Hepatocyte (in vitro differentiated cells): ENCODE results near the gene GHDC.

ENCODE experiments used
- EZH2 ChIP-seq: fragments of 200-600 bp; sonication (generic); IDR thresholded peaks from 2 replicates; pipeline ENCODE4 v1.6.1; 2016; ENCODE audit warnings: antibody characterized with exemption, mild to moderate bottlenecking, borderline replicate concordance
- EZH2phosphoT487 ChIP-seq: fragments of 200-600 bp; sonication (generic); IDR thresholded peaks from one replicate; pipeline ENCODE4 v1.6.1; 2018; ENCODE audit warnings: antibody characterized with exemption, mild to moderate bottlenecking, low read depth, moderate library complexity; ENCODE audit not compliant: unreplicated experiment, severe bottlenecking
- TF ChIP-seq, protein P1 (sequence below): fragments of 200-600 bp; sonication (generic); IDR thresholded peaks from 2 replicates; pipeline ENCODE4 v1.5.1; 2016; ENCODE audit warnings: antibody characterized with exemption, mild to moderate bottlenecking; ENCODE audit not compliant: poor library complexity

DNA sequence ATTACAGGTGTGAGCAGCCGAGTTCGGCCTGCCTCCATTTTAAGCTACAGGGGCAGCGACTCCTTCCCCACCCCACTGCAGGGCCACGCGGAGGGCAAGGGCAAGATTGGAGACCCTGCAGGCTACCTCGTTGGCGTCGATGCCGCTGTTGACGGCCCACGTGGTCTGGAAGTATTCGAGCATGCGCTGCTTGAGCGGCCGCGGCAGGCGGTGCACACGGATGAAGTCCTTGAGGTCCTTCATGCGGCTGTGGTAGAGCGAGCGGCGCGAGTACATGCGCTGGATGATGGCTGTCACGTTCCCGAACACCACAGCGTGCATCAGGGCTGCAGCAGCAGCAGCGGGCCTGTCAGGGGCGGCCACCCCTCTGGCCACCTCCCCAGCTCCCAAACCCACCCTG lies 24.9 kb downstream of the GHDC start:
- TF ChIP-seq, protein P1, sequence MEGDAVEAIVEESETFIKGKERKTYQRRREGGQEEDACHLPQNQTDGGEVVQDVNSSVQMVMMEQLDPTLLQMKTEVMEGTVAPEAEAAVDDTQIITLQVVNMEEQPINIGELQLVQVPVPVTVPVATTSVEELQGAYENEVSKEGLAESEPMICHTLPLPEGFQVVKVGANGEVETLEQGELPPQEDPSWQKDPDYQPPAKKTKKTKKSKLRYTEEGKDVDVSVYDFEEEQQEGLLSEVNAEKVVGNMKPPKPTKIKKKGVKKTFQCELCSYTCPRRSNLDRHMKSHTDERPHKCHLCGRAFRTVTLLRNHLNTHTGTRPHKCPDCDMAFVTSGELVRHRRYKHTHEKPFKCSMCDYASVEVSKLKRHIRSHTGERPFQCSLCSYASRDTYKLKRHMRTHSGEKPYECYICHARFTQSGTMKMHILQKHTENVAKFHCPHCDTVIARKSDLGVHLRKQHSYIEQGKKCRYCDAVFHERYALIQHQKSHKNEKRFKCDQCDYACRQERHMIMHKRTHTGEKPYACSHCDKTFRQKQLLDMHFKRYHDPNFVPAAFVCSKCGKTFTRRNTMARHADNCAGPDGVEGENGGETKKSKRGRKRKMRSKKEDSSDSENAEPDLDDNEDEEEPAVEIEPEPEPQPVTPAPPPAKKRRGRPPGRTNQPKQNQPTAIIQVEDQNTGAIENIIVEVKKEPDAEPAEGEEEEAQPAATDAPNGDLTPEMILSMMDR: no peak
- TF ChIP-seq EZH2 (no peak), EZH2phosphoT487 (no peak)
